ENCODE data around the gene BNIP3.

The BNIP3 gene

GRCh38 chr10:131978851-131979250 lies 2.9 kb downstream of the BNIP3 start:
- no peak for DNase-seq (ENCODE audit: low read depth in 2 of 3, low spot score in 1 of 3)

- no peak for DNase-seq (ENCODE audit: low read depth in 2 of 3, low spot score in 1 of 3)
These were observed 3.4 kb downstream of the BNIP3 start for GRCh38 chr10:131978366-131978765.

- no peak for DNase-seq (ENCODE audit: low read depth in 2 of 3, low spot score in 1 of 3)
These were observed 4.2 kb downstream of the BNIP3 start for GRCh38 chr10:131977323-131978096.

GRCh38 chr10:131975796-131976195 lies 5.9 kb downstream of the BNIP3 start:
- DNase-seq (ENCODE audit: low read depth in 2 of 3, low spot score in 1 of 3), result no peak

GRCh38 chr10:131975003-131975402 lies 6.7 kb downstream of the BNIP3 start:
- no peak for DNase-seq (ENCODE audit: low read depth in 2 of 3, low spot score in 1 of 3)

- DNase-seq (ENCODE audit: low read depth in 2 of 3, low spot score in 1 of 3), result no peak
These were observed 7.5 kb downstream of the BNIP3 start for GRCh38 chr10:131974034-131974817.

GRCh38 chr10:131973160-131973951 lies 8.4 kb downstream of the BNIP3 start:
- DNase-seq (ENCODE audit: low read depth in 2 of 3, low spot score in 1 of 3), result no peak

GRCh38 chr10:131972474-131973071 lies 9.2 kb downstream of the BNIP3 start:
- no peak for DNase-seq (ENCODE audit: low read depth in 2 of 3, low spot score in 1 of 3)

GRCh38 chr10:131971591-131971990 lies 10.1 kb downstream of the BNIP3 start:
- DNase-seq (ENCODE audit: low read depth in 2 of 3, low spot score in 1 of 3), result no peak

- no peak for DNase-seq (ENCODE audit: low read depth in 2 of 3, low spot score in 1 of 3)
These were observed 10.8 kb downstream of the BNIP3 start for GRCh38 chr10:131970946-131971345.

GRCh38 chr10:131968949-131969348 lies 12.8 kb downstream of the BNIP3 start:
- no peak for DNase-seq (ENCODE audit: low read depth in 2 of 3, low spot score in 1 of 3)

- DNase-seq (ENCODE audit: low read depth in 2 of 3, low spot score in 1 of 3), result no peak
These were observed 17.4 kb downstream of the BNIP3 start for GRCh38 chr10:131964298-131964697.

- DNase-seq (ENCODE audit: low read depth in 2 of 3, low spot score in 1 of 3), result no peak
These were observed 17.9 kb downstream of the BNIP3 start for GRCh38 chr10:131963811-131964210.

GRCh38 chr10:131963350-131963749 lies 18.4 kb downstream of the BNIP3 start:
- no peak for DNase-seq (ENCODE audit: low read depth in 2 of 3, low spot score in 1 of 3)

GRCh38 chr10:131961777-131962662 lies 19.7 kb downstream of the BNIP3 start:
- DNase-seq (ENCODE audit: low read depth in 2 of 3, low spot score in 1 of 3), result no peak

- no peak for DNase-seq (ENCODE audit: low read depth in 2 of 3, low spot score in 1 of 3)
These were observed 20.5 kb downstream of the BNIP3 start for GRCh38 chr10:131961047-131961776.

- DNase-seq (ENCODE audit: low read depth in 2 of 3, low spot score in 1 of 3), result no peak
These were observed 21.1 kb downstream of the BNIP3 start for GRCh38 chr10:131960631-131961046.

GRCh38 chr10:131959841-131960240 lies 21.9 kb downstream of the BNIP3 start:
- DNase-seq (ENCODE audit: low read depth in 2 of 3, low spot score in 1 of 3), result no peak

- DNase-seq (ENCODE audit: low read depth in 2 of 3, low spot score in 1 of 3), result no peak
These were observed 26.0 kb downstream of the BNIP3 start for GRCh38 chr10:131955591-131956340.

Measured in stimulated activated CD4-positive, alpha-beta T cell treated with anti-CD3 and anti-CD28 coated beads, Interleukin-12 subunit alpha, Interleukin-12 subunit beta, amount 100 ng/mL, for 48 hours (primary cell).